ENCODE results near the gene TBC1D21.

GRCh38 chr15:73904026-73904815, 30.9 kb downstream of the TBC1D21 start:
- TF ChIP-seq BHLHE40 (IDR thresholded peaks at IDR 0.05; ENCODE audit: borderline replicate concordance) (no peak), TARDBP (IDR thresholded peaks at IDR 0.05) (no peak), ARNT (IDR thresholded peaks at IDR 0.05) (no peak), SUZ12 (IDR thresholded peaks at IDR 0.05) (no peak), PKNOX1 (IDR thresholded peaks at IDR 0.05) (no peak), FOXA1 (IDR thresholded peaks at IDR 0.05) (no peak), FOXM1 (IDR thresholded peaks at IDR 0.05; ENCODE audit: borderline replicate concordance) (no peak), ELF4 (IDR thresholded peaks at IDR 0.05) (no peak)

Data from HEK293T (cell line).